Left forelimb (tissue), 1 donor: ENCODE measurements around the gene ROBO4.

ENCODE experiments used
- DNase-seq: peaks from one replicate; pipeline ENCODE4 v3.0.0-alpha.2; 2018; ENCODE audit warnings: low spot score

The ROBO4 gene

DNA sequence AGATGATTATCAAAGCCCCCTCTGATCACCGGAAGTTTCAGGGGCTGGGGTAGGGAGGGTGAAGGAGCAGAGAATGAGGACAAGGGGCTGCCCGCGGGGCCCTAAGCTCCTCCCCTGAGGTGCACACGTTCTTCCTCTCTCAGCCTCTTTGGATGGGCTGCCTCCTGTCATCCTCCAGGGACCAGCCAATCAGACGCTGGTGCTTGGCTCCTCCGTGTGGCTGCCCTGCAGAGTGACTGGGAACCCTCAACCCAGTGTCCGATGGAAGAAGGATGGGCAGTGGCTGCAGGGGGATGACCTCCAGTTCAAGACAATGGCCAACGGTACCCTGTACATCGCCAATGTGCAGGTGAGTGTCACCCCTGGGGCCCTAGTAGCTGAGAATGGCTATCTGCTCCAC lies 24.9 kb downstream of the ROBO4 start:
- no peak for DNase-seq

DNA sequence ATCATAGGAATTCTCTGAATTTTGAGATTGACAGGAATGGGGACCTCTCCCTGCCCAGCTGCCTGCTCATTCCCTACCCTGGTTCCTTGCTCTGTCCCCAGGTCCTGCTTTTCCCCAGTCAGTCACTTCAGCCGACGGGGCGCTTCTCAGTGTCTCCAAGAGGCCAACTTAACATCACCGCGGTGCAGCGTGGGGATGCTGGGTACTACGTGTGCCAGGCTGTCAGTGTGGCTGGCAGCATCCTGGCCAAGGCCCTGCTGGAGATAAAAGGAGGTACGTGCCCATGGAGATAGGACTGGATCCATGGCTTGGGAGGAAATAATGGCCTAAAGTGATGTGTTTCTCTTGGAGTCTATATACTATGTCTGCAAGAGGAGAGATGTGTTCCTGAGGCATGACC lies 25.4 kb downstream of the ROBO4 start:
- DNase-seq: no peak

DNA sequence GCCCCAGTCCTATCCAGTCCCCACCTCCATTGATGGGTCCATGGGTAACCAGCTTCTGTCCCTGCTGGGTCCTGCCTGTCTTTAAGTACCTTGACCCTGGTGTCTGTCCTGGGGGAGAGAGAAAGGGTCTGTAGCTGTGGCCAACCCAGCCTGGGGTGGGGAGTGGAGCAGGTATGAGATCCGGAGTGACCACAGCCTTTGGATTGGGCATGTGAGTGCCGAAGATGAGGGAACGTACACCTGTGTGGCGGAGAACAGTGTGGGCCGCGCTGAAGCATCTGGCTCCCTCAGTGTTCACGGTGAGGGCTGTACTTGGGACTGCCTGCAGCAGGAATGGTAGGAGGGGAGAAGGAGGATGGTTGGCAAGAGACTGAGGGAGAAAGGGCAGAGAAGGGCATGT lies 27.2 kb downstream of the ROBO4 start:
- DNase-seq: no peak

DNA sequence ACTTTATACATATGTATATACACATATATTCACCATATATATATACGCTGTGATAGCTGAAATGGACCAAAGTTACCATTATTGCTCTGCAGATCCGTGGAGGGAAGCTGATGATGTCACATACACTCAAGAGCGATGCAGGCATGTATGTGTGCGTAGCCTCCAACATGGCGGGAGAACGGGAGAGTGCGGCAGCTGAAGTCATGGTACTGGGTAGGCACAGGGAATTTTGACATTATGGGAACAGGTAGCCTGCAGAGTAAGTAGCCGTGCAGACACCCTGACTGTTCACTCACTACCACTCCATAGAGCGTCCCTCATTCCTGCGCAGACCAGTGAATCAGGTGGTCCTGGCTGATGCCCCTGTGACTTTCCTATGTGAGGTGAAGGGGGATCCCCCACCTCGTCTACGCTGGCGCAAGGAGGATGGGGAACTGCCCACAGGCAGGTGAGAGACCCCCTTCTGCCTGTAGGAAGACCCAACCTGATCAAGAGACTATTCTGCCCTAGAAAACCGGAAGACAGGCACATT lies 27.7 kb downstream of the ROBO4 start:
- no peak for DNase-seq

DNA sequence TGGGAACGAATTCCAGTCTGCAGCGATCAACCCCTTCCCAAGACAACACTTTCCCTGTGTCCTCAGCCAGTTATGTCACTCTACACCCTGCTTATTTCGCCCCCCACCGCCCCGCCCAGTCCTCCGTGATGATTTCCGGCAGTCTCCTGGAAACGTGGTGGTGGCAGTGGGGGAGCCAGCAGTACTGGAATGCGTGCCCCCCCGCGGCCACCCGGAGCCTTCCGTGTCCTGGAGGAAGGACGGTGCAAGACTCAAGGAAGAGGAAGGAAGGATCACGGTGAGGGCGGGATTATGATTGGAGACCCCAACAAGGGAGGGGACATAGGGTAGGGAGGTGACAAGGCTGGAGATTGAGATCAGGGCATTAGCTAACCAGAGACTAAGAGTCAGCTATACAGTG lies 28.3 kb downstream of the ROBO4 start:
- no peak for DNase-seq

DNA sequence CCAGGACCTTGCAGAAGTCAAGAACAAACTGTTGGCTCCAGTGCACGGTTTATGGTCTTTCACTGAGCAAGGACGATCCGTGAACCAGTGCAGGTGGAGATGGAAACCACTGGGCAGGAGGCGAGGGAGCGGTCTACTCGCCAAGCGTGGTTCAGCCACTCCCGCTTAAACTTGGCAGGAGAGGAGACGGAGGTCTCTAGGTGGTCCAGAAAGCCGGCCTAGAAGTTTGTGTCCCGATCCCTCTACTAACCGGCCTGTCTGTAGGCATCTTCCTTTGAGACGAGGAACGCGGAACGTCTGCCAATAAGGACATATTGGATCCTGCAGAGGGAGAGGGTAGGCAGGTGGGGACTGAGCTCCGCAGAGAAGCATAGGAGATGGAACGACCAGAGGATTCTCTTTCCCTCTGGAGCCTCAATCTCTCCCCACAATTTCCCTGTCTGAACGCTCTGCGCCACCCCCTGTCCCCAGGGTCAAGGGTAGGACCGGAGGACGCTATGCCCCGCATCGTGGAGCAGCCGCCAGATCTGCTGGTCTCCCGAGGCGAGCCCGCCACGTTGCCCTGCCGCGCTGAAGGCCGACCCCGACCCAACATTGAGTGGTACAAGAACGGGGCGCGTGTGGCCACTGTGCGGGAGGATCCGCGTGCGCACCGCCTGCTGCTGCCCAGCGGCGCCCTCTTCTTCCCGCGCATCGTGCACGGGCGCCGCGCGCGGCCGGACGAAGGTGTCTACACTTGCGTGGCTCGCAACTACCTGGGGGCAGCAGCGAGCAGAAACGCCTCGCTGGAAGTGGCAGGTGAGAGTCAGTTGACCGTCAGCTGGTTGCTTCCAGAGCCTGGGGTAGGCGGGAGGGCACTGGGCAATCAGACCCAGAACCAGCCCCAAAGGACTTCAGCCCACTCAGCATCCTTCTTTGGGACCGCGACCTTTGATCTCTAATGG lies 29.1 kb downstream of the ROBO4 start:
- no peak for DNase-seq

DNA sequence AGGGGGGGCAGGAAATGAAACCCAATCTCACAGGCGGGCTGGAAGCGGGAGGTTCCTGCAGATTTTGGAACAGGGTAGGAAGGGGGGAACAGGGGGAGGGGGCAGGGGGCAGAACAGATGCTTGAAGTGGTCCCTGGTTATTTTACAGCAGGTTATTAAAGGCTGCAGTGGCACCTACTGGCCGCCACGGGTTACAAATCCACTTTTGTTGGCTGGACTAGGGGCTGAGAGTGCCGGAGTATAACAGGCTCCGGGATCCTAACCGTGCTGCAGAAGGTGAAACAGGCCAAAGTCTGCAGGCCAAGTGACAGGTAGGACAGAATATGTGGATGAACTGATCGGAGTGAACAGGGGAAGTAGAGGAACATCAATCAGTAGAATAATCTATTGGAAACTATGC lies 30.0 kb downstream of the ROBO4 start:
- DNase-seq: no peak

DNA sequence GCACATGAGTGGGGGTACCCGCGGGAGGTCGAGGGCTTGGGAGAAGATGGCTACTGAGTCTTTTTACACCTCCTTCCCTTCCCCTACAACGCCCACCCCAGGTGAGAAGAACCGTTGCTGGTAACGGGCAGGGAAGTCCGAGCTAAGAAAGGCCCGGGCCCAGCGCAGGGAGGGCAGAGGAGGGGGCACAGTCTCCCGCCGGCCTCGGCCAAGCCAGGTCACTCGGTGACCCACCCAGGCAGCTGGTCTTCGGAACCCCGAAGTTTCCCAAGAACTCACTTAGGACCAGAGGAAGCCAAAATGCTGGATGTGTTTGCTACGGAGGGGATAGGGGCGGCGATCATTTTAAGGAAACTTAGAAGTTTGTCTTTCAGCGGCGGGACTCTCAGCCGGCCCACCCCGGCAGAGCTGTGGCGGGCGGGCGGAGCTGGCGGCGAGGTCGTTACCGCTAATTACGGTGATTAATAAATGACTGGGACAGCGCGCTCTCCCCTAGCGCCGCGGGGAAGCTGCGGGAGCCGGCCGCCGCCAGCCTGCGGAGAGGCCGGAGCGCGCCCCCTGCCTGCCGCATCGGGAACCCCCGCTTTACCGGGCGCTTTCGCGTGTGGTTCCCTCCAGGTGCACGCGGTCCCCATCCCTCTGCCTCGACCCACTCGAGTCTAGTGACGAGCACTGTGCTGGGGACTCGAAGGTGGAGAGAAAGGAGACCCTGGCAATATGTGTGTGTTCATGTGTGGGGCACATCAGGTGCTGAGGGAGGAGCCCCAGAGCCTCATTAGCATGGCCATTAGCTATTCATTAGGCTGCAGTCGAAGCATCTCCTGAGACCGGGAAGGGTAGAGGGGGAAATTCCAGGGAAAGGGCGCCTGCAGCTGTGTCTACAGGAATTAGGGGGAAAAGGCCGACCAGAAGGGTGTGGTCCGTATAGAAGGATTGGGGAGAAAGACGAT lies 31.5 kb downstream of the ROBO4 start:
- DNase-seq: no peak

DNA sequence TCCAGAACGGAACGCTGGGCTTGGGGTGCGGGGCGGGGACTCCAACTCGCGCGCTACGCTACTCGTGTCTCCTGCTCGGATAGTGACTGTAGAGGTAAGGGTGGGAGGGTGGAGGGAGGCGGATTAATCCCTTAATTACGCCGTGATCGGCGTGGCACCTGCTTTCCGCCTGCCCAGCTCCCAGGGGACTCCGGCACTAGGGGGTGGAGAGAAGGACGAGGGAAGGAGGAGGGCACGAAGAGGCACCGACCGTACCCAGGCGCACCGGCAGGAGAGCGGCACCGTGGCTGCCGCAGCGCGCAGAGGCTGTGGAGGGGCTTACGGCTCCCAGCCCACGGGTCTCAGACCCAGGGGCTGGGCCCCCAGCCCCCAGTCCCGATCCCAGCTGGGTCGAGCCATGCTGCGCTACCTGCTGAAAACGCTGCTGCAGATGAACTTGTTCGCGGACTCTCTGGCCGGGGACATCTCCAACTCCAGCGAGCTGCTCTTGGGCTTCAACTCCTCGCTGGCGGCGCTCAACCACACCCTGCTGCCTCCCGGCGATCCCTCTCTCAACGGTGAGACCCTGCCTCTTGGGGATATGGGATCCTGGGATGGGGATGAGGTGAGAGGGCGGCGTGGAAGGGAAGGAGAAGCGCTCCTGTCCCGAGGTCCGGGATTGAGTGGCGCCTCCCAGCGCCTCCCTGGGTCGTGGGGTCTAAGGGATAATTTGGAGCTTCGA lies 32.3 kb downstream of the ROBO4 start, which contains the start of gene ROBO3:
ROBO3 (plus strand) TSS at position 252 of the 721 bp plus-strand sequence; CDS start at position 398, 146 bp downstream.
- no peak for DNase-seq

DNA sequence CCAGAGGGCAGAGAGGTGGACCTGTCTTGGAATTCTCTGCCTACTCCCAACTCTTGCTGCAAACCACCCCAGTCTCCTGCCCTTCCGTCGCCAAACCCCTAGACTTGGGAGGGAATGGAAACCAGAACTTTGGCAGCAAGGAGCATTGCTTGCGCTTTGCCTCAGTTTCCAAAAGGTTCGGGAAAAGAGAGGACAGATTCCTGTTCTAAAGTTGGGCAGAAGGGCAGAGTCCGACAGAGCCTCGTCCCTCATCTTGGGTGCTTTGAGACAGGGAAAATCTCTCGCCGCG lies 32.8 kb downstream of the ROBO4 start:
- no peak for DNase-seq

DNA sequence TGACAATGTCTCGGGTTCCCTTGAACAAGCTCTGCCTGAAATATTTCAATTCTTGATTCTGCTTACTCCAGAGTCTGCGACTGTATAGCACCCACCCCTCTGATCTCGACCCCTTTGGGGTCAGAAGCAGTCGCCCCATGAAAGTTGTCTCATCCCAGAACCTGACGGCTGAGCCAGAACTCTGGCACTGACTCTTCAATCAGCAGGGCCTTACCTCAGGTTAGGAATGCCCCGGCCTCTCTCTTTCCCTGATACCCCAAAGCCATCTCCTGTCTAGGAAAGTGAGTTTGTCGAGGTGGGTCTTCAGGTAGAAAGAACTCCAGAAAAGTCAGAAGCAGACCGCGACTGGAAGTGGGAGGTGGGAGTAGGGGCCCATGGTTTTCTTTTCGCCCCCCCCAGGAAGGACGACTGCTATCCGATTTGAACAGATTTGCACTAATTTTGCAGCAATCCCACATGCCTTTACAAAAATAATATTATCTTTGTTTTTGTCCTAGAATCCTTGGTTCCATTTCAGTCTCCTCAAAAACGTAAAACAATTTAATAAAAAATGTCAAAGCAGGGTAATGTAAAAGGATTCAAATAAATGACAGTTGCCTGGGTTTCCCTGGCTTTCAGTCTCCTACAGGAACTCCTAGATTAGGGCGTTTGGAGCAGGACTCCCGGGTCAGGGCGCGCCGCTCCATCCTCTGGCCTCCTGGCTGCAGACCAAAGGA lies 33.3 kb downstream of the ROBO4 start:
- DNase-seq: no peak

DNA sequence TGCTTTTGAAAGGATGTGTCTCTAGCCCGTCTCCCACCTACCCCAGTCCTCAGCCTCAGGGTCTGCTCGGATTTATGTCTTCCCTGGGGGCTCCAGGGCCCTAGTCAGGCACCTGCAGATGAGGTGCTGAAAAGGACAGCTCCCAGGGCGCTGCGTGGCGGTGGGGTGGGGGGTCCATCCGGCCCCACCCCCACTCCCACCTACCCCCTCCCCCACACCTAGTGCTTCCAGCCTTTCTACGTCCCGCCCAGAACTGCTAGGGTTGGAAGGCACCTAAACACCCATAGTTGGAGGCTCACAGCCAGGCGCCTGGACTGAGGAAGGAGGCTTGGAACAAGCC lies 33.9 kb downstream of the ROBO4 start:
- no peak for DNase-seq

DNA sequence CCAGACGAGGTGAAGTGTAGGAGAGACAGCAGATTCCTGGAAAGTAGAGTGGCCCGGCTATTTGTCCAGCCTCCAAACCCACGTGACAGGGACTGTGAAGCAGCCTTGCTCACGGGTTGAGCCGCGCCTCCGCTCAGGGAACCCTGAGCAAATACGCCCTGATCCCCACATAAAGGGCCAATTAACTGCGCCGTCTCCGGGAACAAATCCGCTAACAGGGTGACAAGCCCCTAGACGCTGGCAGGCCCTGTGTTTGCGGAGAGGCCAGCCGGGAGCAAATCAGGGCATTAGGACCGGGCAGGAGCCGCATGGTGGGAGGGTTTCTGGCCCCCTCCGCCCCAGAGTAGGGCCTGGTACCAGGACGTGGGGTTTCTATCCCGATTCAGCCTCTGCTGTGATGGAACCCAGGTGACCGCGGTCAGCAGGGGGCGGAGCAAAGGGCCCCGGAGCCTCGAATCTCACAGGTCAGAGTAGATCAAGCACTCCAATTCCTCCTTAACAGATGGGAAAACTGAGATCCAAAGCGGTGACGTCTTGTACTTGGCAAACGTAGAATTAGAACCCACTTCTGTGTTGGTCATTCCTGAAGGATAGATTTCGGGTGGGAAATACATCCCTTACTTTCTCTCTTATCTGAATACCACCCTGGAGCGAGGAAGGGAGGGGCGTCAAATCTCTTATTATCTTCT lies 34.4 kb downstream of the ROBO4 start:
- no peak for DNase-seq

DNA sequence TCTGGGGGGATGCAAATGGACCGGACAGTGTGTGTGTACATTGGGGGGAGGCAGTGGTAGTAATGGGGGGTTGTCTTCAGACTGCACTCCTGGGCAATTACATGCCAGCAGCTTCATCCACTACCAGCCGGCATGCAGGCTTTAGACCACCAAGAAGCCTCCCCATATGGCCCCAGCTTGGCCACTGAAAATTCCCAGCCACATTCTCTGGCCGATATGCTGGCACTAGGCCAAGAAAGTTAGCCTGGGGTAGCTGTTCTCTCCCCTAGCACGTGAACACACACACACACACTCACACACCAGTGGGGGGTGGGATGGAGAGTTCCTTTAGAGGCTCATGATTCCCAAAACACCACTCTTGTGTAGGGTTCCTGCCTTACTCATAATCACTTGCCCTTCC lies 36.0 kb downstream of the ROBO4 start:
- no peak for DNase-seq

DNA sequence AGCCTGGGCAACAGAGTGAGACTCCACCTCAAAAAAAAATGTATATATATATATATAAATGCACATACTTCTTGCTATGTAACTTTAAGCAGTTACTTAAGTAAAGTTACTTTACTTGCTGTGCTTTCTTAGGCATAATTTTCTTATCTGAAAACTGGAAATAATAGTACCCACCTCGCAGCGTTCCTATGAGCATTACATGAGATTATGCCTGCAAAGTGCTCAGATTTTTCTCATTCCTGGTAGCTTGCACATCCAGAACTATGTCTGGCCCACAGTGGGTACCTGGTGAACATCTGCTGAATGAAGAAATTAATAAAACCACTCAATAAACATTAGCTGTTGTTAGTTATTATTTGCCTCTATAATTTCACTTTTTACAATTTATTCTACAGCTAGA lies 38.5 kb downstream of the ROBO4 start:
- DNase-seq: no peak

DNA sequence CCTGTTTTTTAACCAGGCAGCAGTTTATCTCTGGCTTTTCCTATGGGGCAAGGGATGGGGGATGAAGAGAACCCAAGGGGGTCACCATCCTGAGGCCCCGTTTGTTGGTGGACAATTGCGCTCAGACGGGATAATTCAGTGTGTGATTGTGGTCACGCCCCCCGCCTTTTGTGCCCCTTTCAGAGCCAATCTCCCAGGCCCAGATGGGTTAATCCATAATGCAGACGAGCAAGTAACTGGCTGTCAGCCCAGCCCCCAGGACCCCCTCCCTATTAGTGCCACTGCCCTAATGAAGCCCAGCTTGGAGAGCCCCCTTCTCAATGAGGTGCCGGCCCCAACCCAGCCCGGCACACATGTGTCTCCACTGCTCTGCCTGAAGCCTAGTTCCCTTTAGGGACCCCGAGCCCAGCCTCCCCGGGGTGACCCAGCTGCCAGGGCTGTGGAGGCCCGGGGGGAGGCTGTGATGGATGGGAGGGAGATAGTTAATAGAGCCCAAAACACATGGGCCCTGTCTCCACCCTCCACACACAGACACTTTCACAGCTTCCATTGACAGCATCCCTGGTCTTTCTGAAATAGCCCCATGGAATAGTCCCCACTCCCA lies 51.5 kb downstream of the ROBO4 start:
- no peak for DNase-seq

DNA sequence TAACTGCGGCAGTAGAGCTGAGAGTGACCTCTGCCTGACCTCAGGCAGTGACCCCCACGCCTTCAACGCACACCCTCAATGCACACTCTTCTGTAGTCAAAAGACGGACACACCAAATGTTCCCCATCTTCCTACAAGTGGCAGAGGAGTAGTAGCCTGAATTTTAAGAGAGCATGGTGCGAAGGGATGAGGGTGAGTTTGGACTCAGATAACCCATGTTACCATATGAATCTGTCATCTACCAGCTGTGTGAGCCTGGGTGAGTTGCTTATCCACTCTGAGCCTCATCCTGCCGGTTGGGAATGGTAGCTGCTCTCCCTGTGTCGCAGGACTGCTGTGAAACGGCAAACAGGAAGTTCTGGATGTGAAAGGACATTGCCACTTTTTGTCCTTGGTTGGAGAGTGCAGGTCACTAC lies 53.0 kb downstream of the ROBO4 start:
- no peak for DNase-seq

DNA sequence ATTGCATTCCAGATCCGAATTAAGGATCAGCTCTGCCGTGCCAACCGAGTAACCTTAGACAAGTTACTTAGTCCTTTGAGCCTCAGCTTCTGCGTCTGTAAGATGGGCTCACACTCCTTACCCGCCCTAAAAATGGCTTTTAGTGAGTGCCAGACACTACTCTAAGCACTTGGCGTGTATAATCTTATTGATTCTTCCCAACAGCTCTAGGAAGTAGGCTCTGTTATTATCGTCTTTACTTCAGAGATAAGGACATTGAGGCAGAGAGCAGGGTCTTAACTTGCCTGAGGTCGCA lies 54.1 kb downstream of the ROBO4 start:
- no peak for DNase-seq

DNA sequence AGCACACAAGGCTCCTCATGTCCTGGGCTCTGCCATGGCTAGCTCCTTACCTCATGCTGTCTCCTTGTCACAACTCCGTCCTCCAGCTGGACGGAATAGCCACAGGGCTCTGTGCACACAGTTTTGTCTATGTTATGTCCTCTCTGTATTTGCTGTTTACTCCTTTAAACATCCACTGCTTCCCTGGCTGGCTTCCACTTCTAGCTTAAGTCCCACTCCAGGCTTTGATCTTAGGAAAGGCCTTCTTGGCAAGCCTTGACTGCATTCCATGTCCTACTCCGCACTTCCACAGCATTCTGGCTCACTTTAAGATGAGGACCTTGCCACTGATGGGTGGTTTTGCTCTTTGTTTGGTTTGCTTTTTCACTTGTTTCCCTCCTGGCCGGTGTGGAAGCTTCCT lies 55.4 kb downstream of the ROBO4 start:
- no peak for DNase-seq

DNA sequence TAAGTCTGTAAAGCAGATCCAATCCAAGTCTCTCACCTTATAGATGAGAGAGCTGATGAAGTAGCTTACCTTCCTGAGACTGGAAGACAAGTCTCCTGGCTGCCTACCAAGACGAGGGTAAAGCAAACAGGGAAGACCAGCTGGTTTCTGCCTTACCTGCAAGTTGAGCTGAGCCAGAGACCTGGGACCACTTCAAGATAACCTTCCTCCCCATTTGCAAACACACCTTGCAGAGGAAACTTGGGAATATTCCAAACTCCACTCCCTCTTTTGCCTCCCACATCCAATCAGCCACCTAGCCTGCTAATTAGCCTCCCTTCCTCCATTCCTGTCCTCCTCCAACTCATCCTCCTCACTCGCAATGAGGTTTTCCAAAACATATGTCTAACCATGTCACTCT lies 55.8 kb downstream of the ROBO4 start:
- DNase-seq: no peak

DNA sequence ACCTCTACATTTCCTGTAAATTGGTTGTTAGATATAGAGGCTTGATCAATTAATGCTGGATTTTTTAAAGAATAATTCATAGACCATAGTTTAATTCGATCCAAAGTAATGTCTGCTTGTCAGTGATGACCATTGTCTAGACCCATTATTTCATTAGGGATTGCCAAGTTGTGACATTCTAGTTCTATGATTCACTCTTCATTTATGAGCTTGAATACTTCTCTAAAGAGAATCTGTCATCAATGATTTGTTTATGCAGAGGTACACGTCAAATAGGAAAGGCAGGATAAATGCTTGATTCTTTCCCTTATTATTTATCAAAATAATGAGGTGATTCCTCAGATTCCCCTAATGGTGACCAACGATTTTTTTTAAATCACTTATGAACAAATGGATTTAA lies 56.5 kb downstream of the ROBO4 start:
- DNase-seq: no peak
